GM18499 (cell line): Measurements from ENCODE around the gene NPR3.

Experiments
- ATAC-seq: cut with Tn5 transposase; IDR thresholded peaks from one replicate; pipeline ENCODE4 v1.9.1; 2021; ENCODE audit warnings: moderate number of reproducible peaks; ENCODE audit not compliant: insufficient read depth, unreplicated experiment

NPR3 gene

GRCh38 chr5:32711681-32712480 is 760 bp downstream of the NPR3 start:
- no peak for ATAC-seq

- ATAC-seq, result no peak
These were observed 1.6 kb downstream of the NPR3 start for GRCh38 chr5:32712481-32713360.

GRCh38 chr5:32713361-32713769 is 2.2 kb downstream of the NPR3 start:
- ATAC-seq, result no peak

DNA sequence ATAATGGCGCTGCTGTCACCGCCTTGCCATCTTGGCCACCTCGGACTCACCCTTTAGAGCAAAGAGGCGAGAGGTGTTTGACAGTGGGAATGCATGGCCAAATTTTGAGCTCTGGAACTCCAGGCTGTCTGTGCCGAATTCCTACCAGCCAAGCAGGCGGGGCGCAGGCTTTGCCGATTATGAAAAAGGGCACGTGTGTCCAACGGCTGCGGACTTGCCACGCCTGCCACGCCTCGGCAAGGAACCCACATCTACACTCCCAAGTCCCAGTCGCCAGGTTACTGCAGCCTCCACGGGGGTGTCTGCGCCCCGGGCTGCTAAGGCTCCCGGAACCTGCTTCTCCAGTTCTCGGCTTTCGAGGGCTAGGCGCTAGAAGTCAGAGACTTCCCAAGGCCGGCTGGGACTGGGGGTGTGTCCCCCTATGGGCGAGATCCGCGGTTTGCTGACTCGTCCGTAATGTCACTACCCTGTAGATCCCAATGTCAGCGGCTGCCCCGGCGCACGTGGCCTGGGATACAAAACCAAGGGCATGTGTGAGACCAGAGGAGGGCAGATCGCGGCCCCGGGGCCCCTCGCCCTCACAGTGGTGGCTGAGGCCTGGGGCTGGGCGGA is 2.8 kb downstream of the NPR3 start:
- no peak for ATAC-seq

GRCh38 chr5:32714836-32715235 is 3.7 kb downstream of the NPR3 start:
- ATAC-seq, result no peak

- no peak for ATAC-seq
These were observed 9.2 kb downstream of the NPR3 start for GRCh38 chr5:32720300-32720699.

- no peak for ATAC-seq
These were observed 10.5 kb downstream of the NPR3 start for GRCh38 chr5:32721626-32722025.

- no peak for ATAC-seq
These were observed 11.8 kb downstream of the NPR3 start for GRCh38 chr5:32722957-32723356.

DNA sequence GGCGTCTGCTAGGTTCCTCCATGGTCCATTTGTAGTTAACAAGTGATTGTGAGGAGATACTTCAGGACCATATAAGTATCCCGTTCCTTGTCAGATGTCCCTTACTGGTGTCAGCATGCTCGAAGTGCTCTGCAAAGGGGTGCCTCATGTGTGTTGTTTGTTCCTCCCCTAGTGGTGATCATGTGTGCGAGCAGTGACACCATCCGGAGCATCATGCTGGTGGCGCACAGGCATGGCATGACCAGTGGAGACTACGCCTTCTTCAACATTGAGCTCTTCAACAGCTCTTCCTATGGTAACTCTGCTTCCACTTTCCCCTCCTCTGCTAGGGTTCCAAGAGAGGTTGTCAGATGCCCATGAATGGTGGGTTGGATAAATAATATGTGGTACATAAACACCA is 13.4 kb downstream of the NPR3 start:
- ATAC-seq, result no peak

GRCh38 chr5:32726086-32726557 is 15.0 kb downstream of the NPR3 start:
- no peak for ATAC-seq

GRCh38 chr5:32729651-32730050 is 18.5 kb downstream of the NPR3 start:
- no peak for ATAC-seq

GRCh38 chr5:32733590-32734340 is 22.6 kb downstream of the NPR3 start:
- no peak for ATAC-seq

GRCh38 chr5:32734827-32735378 is 23.8 kb downstream of the NPR3 start:
- no peak for ATAC-seq

GRCh38 chr5:32735512-32735911 is 24.4 kb downstream of the NPR3 start:
- ATAC-seq, result no peak

GRCh38 chr5:32736842-32737241 is 25.7 kb downstream of the NPR3 start:
- ATAC-seq, result no peak

GRCh38 chr5:32740651-32741050 is 29.5 kb downstream of the NPR3 start:
- ATAC-seq, result no peak

DNA sequence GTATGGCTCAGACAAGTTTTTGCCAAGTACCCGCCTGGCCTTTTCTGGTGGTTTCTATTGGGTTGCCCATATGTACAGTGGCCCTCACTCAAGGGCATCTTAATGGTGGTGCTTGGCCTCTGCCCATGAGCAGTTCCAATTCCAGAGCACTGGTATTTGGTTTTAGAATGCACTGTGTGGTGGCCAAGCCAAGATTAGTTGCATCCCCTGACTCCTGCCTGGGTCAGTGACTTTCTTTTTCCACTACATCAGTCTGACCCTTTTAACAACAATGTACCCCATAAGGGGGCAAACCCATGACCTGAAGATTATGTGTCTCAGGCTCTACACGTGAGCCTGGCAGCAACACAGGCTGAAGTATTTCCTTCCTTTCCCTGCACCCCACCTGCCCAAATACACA is 34.2 kb downstream of the NPR3 start:
- ATAC-seq, result no peak

GRCh38 chr5:32752411-32752810 is 41.3 kb downstream of the NPR3 start:
- no peak for ATAC-seq

DNA sequence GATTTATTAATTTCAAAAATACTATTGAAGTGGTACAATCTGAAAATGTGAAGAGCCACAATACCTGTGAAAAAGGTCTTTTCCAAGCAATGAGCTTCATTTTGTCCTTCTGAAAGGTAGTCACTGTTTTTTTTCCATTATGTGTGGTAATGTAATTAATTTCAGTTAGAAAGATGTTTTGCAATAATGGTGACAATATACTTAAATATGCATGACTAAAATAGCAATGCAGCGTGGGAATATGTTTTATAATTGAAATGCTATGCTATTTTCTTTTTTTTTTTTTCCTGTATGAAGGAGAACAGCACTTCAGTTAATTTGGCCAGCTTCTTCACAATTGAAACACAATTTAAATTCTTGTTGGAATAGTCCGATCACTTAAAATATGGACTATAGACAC is 41.9 kb downstream of the NPR3 start:
- no peak for ATAC-seq

DNA sequence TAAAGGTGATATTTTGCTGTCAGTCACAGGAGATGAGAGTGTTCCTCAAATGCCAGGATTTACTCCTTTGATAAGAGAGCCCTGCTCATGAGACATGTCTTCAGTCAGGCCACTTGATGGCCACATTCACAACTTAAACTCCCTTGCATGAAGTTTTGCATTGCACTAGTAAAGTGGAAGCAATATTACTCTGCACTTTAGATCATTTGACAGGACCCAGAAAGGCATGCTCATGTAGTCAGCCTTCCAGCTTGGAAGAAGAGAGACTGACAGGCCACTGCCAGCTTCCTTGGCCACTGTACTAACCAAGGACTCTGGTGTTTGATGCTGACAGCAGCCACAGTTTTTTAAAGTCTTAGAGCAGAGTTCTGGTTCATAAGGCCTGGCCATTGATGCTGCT is 42.6 kb downstream of the NPR3 start:
- ATAC-seq, result no peak
